HEK293 (cell line): ENCODE measurements around the gene ALG6.

Experiments used
- CTCF ChIA-PET: fragments of 350-600 bp; formaldehyde crosslinking; extraction: SDS; loops from one replicate; lab custom pipeline; 2021; ENCODE audit warnings: antibody characterized with exemption; lab: Yijun Ruan, JAX
- POLR2A ChIA-PET: fragments of 300-600 bp; formaldehyde crosslinking; extraction: SDS; loops from one replicate; lab custom pipeline; 2020; ENCODE audit warnings: antibody characterized with exemption, inconsistent platforms; lab: Yijun Ruan, JAX
- H3K27ac ChIP-seq: fragments of 200-500 bp; sonication (Bioruptor generic); 2 replicates; pipeline ENCODE4 v1.5.1; 2014; ENCODE audit warnings: low read depth, low read length, control low read depth, inconsistent platforms; ENCODE audit errors: extremely low read depth
- H3K36me3 ChIP-seq, 2 experiments: fragments of 200-500 bp in 1 of 2; sonication (Bioruptor generic) in 1 of 2; 1 replicate in 1 of 2; 2 replicates in 1 of 2; pipeline ENCODE4 v1.5.1; 2014 to 2017; ENCODE audit warnings: inconsistent platforms in 2 of 2, low read length in 2 of 2; ENCODE audit not compliant: control insufficient read depth in 2 of 2, insufficient read depth in 1 of 2
- H3K4me1 ChIP-seq: fragments of 200-500 bp; sonication (Bioruptor generic); 2 replicates; pipeline ENCODE4 v1.5.1; 2014; ENCODE audit warnings: mild to moderate bottlenecking, low read length, inconsistent platforms; ENCODE audit not compliant: control insufficient read depth, insufficient read depth
- H3K4me3 ChIP-seq: 2 replicates; pipeline ENCODE4 v1.5.1; 2011; ENCODE audit warnings: low read depth, mild to moderate bottlenecking, control low read depth, low read length, moderate library complexity
- H3K9me3 ChIP-seq: fragments of 200-500 bp; sonication (Bioruptor generic); 2 replicates; pipeline ENCODE4 v1.5.1; 2014; ENCODE audit warnings: low read depth, low read length, inconsistent platforms; ENCODE audit not compliant: control insufficient read depth, insufficient read depth
- ATF2 ChIP-seq: fragments of 450-650 bp; formaldehyde crosslinking; IDR thresholded peaks from 2 replicates; pipeline ENCODE4 v1.5.1; 2016; ENCODE audit warnings: missing biosample characterization, missing genetic modification characterization, low read depth
- GLI4 ChIP-seq: fragments of 450-650 bp; formaldehyde crosslinking; IDR thresholded peaks from 2 replicates; pipeline ENCODE4 v1.5.1; 2016; ENCODE audit warnings: missing biosample characterization, missing genetic modification characterization
- HOXC10 ChIP-seq: sonication (generic); formaldehyde crosslinking; IDR thresholded peaks from 2 replicates; pipeline ENCODE4 v1.8.1; 2023; ENCODE audit warnings: mild to moderate bottlenecking, missing genetic modification reagents
- MYNN ChIP-seq: fragments of 450-650 bp; formaldehyde crosslinking; IDR thresholded peaks from 2 replicates; pipeline ENCODE4 v1.5.1; 2016; ENCODE audit warnings: missing biosample characterization, missing genetic modification characterization, borderline replicate concordance
- PBX3 ChIP-seq: sonication (generic); formaldehyde crosslinking; IDR thresholded peaks from 2 replicates; pipeline ENCODE4 v1.8.1; 2022; ENCODE audit warnings: mild to moderate bottlenecking, moderate library complexity, missing genetic modification reagents
- PRDM6 ChIP-seq: fragments of 450-650 bp; formaldehyde crosslinking; IDR thresholded peaks from 2 replicates; pipeline ENCODE4 v1.5.1; 2017; ENCODE audit warnings: missing biosample characterization, missing genetic modification characterization
- SCRT2 ChIP-seq: fragments of 450-650 bp; formaldehyde crosslinking; IDR thresholded peaks from 2 replicates; pipeline ENCODE4 v1.5.1; 2016; ENCODE audit warnings: missing biosample characterization, missing genetic modification characterization
- WT1 ChIP-seq: fragments of 450-650 bp; formaldehyde crosslinking; IDR thresholded peaks from 2 replicates; pipeline ENCODE4 v1.5.1; 2016; ENCODE audit warnings: missing biosample characterization, missing genetic modification characterization
- ZBTB20 ChIP-seq: fragments of 450-650 bp; formaldehyde crosslinking; IDR thresholded peaks from 2 replicates; pipeline ENCODE4 v1.5.1; 2016; ENCODE audit warnings: missing biosample characterization, missing genetic modification characterization
- ZBTB49 ChIP-seq: fragments of 450-650 bp; formaldehyde crosslinking; IDR thresholded peaks from 2 replicates; pipeline ENCODE4 v1.5.1; 2016; ENCODE audit warnings: missing biosample characterization, missing genetic modification characterization, low read depth
- ZBTB7A ChIP-seq: fragments of 450-650 bp; formaldehyde crosslinking; IDR thresholded peaks from 2 replicates; pipeline ENCODE4 v1.5.1; 2016; ENCODE audit warnings: low read depth, missing biosample characterization, missing genetic modification characterization
- ZBTB8A ChIP-seq: fragments of 450-650 bp; formaldehyde crosslinking; IDR thresholded peaks from 2 replicates; pipeline ENCODE4 v1.5.1; 2016; ENCODE audit warnings: missing biosample characterization, missing genetic modification characterization
- ZEB2 ChIP-seq: fragments of 450-650 bp; formaldehyde crosslinking; IDR thresholded peaks from 2 replicates; pipeline ENCODE4 v1.5.1; 2016; ENCODE audit warnings: missing biosample characterization, missing genetic modification characterization
- ZFP3 ChIP-seq: fragments of 450-650 bp; formaldehyde crosslinking; IDR thresholded peaks from 2 replicates; pipeline ENCODE4 v1.5.1; 2016; ENCODE audit warnings: low read depth, missing biosample characterization, missing genetic modification characterization
- ZFP41 ChIP-seq: fragments of 450-650 bp; formaldehyde crosslinking; IDR thresholded peaks from 2 replicates; pipeline ENCODE4 v1.5.1; 2016; ENCODE audit warnings: missing biosample characterization, missing genetic modification characterization, borderline replicate concordance
- ZNF155 ChIP-seq: fragments of 450-650 bp; formaldehyde crosslinking; IDR thresholded peaks from 2 replicates; pipeline ENCODE4 v1.5.1; 2016; ENCODE audit warnings: missing biosample characterization, missing genetic modification characterization
- ZNF2 ChIP-seq: fragments of 450-650 bp; formaldehyde crosslinking; IDR thresholded peaks from 2 replicates; pipeline ENCODE4 v1.5.1; 2016; ENCODE audit warnings: missing biosample characterization, missing genetic modification characterization
- ZNF362 ChIP-seq: fragments of 450-650 bp; formaldehyde crosslinking; IDR thresholded peaks from 2 replicates; pipeline ENCODE4 v1.5.1; 2016; ENCODE audit warnings: missing biosample characterization, missing genetic modification characterization
- ZNF37A ChIP-seq: fragments of 450-650 bp; IDR thresholded peaks from 2 replicates; pipeline ENCODE4 v1.5.1; 2018; ENCODE audit warnings: missing biosample characterization, missing genetic modification characterization
- ZNF473 ChIP-seq: fragments of 450-650 bp; formaldehyde crosslinking; IDR thresholded peaks from 2 replicates; pipeline ENCODE4 v1.5.1; 2017; ENCODE audit warnings: missing biosample characterization, missing genetic modification characterization
- ZNF510 ChIP-seq: fragments of 450-650 bp; formaldehyde crosslinking; IDR thresholded peaks from 2 replicates; pipeline ENCODE4 v1.5.1; 2018; ENCODE audit warnings: mild to moderate bottlenecking, missing genetic modification characterization, missing biosample characterization; ENCODE audit not compliant: insufficient replicate concordance
- ZNF596 ChIP-seq: fragments of 450-650 bp; IDR thresholded peaks from 2 replicates; pipeline ENCODE4 v1.5.0; 2018; ENCODE audit warnings: missing biosample characterization, mild to moderate bottlenecking, missing genetic modification characterization, moderate library complexity
- ZNF660 ChIP-seq: fragments of 450-650 bp; IDR thresholded peaks from 2 replicates; pipeline ENCODE4 v1.5.1; 2018; ENCODE audit warnings: missing biosample characterization, mild to moderate bottlenecking, missing genetic modification characterization
- ZNF677 ChIP-seq: fragments of 450-650 bp; IDR thresholded peaks from 2 replicates; pipeline ENCODE4 v1.5.0; 2018; ENCODE audit warnings: missing biosample characterization, mild to moderate bottlenecking, missing genetic modification characterization, moderate library complexity
- ZNF692 ChIP-seq: fragments of 450-650 bp; formaldehyde crosslinking; IDR thresholded peaks from 2 replicates; pipeline ENCODE4 v1.5.1; 2016; ENCODE audit warnings: missing biosample characterization, missing genetic modification characterization
- ZNF777 ChIP-seq: fragments of 450-650 bp; formaldehyde crosslinking; IDR thresholded peaks from 2 replicates; pipeline ENCODE4 v1.5.1; 2017; ENCODE audit warnings: missing biosample characterization, missing genetic modification characterization, borderline replicate concordance
- ZSCAN30 ChIP-seq: fragments of 450-650 bp; IDR thresholded peaks from 2 replicates; pipeline ENCODE4 v1.5.1; 2018; ENCODE audit warnings: missing biosample characterization, mild to moderate bottlenecking, missing genetic modification characterization, moderate library complexity

ALG6 gene

GRCh38 chr1:63323865-63324778 is 43.3 kb upstream of the ALG6 start:
- H3K36me3 ChIP-seq: no peaks in the 10 kb centered on the region
- ChIA-PET CTCF (interaction anchor here (0.6 to 0.7 kb wide), 3 partner anchors 188 to 323 kb away, joined by 3 read pairs; no protein-coding TSS in a partner anchor), POLR2A (interaction anchor here (0.6 to 1.1 kb wide), 5 partner anchors 8 to 43 kb away, joined by 3 to 5 read pairs (median 4); partner anchors contain the start of gene ALG6)
- peak overlapping the region; percentile 83 for H3K27ac ChIP-seq
- H3K4me3 ChIP-seq: peak overlapping the region; percentile 47
- peaks cover 5% of the 10 kb centered on the region; the same call in 1 of the 2 replicates for H3K4me1 ChIP-seq
- no peaks in the 10 kb centered on the region for H3K9me3 ChIP-seq
- peak; percentile 31; the same call in 1 of the 2 replicates for TF ChIP-seq ZNF2 (tag by site-specific recombination)
- TF ChIP-seq WT1 (tag by site-specific recombination): no peak
- TF ChIP-seq ZFP3 (tag by site-specific recombination): no peak
- no peak for TF ChIP-seq ATF2 (tag by site-specific recombination)
- no peak for TF ChIP-seq ZNF362 (tag by site-specific recombination)
- TF ChIP-seq ZBTB20: 0 out of 2 replicates have a peak, but pooled peaks have one; percentile 21
- TF ChIP-seq PRDM6: no peak
- no peak for TF ChIP-seq MYNN (tag by site-specific recombination)
- TF ChIP-seq ZNF37A (tag by site-specific recombination): no peak
- TF ChIP-seq ZNF596 (tag by site-specific recombination): peak; percentile 31; the same call in 1 of the 2 replicates
- TF ChIP-seq ZNF692 (tag by site-specific recombination): no peak
- TF ChIP-seq ZNF777 (tag by site-specific recombination): 0 out of 2 replicates have a peak, but pooled peaks have one; percentile 22
- no peak for TF ChIP-seq ZNF155
- 0 out of 2 replicates have a peak, but pooled peaks have one; percentile 14 for TF ChIP-seq ZNF677 (tag by site-specific recombination)
- TF ChIP-seq PBX3 (CRISPR knock-in tag): peak; percentile 76; the same call in 1 of the 2 replicates
- TF ChIP-seq ZBTB8A (tag by site-specific recombination): peak; percentile 55; the same call in 1 of the 2 replicates
- TF ChIP-seq ZEB2 (tag by site-specific recombination): no peak; the same call in 1 of the 2 replicates
- peak; percentile 29; the same call in 1 of the 2 replicates for TF ChIP-seq ZSCAN30 (tag by site-specific recombination)
- no peak for TF ChIP-seq GLI4 (tag by site-specific recombination)
- 0 out of 2 replicates have a peak, but pooled peaks have one; percentile 31 for TF ChIP-seq ZBTB7A
- 0 out of 2 replicates have a peak, but pooled peaks have one; percentile 12 for TF ChIP-seq SCRT2 (tag by site-specific recombination)
- 0 out of 2 replicates have a peak, but pooled peaks have one; percentile 47 for TF ChIP-seq HOXC10
- no peak for TF ChIP-seq ZFP41 (tag by site-specific recombination)
- no peak for TF ChIP-seq ZNF473 (tag by site-specific recombination)
- 0 out of 2 replicates have a peak, but pooled peaks have one; percentile 4 for TF ChIP-seq ZNF660 (tag by site-specific recombination)
- TF ChIP-seq ZNF510: no peak
- no peak for TF ChIP-seq ZBTB49 (tag by site-specific recombination)
